HepG2 (cell line): ENCODE measurements around the gene ITPK1. TPM values are rescaled to one million over a fixed set of nuclear protein-coding genes. Genes with fewer than 3 reads are reported as not detected.
A peak's percentile ranks its signal among the peaks of the same experiment; 100 is the strongest.

Source experiments
- ATAC-seq: fragments of 200-7000 bp; cut with Tn5 transposase; 3 replicates; pipeline ENCODE4 v1.9.1; 2020; ENCODE audit warnings: mild to moderate bottlenecking, moderate library complexity
- BruUV-seq: library from RNA; stranded (reverse); fragments of 400-500 nt; replicated peaks from 2 replicates; lab custom pipeline; 2021; lab: Mats Ljungman, UMichigan
- CTCF ChIA-PET: fragments of 300-600 bp; formaldehyde crosslinking; extraction: SDS; loops from one replicate; lab custom pipeline; 2021; ENCODE audit warnings: low total read pairs, inconsistent platforms, low intra/inter-chr PET ratio; lab: Yijun Ruan, JAX
- POLR2A ChIA-PET: fragments of 350-600 bp; sonication (Branson Sonifier 250); formaldehyde crosslinking; loops from one replicate; lab custom pipeline; 2020; ENCODE audit warnings: antibody characterized with exemption, inconsistent platforms; lab: Yijun Ruan, JAX
- DNase-seq: peaks from one replicate; pipeline ENCODE4 v3.0.0-alpha.2; 2015; ENCODE audit warnings: low spot score
- FAIRE-seq: peaks from 3 replicates; lab custom pipeline; 2011; peaks lifted over from hg19 to GRCh38; lab: Jason Lieb, UNC
- H2AFZ ChIP-seq: one replicate; pipeline ENCODE4 v1.6.1; 2011; ENCODE audit warnings: low read length, inconsistent platforms
- H3K27ac ChIP-seq: fragments of 300-600 bp; 3 replicates; pipeline ENCODE4 v1.8.0; 2011; ENCODE audit warnings: mixed run types, mild to moderate bottlenecking, mixed read lengths, low read length, inconsistent platforms; ENCODE audit not compliant: insufficient read depth; ENCODE audit errors: extremely low read length
- H3K27me3 ChIP-seq, 2 experiments: fragments of 200-600 bp in 1 of 2; 2 replicates in 1 of 2; 3 replicates in 1 of 2; pipeline versions ENCODE4 v1.6.0 to v1.8.0; 2011; ENCODE audit warnings: low read length in 2 of 2, mild to moderate bottlenecking in 2 of 2, moderate library complexity in 2 of 2, inconsistent platforms in 1 of 2; ENCODE audit not compliant: insufficient read depth in 2 of 2, control insufficient read depth in 1 of 2
- H3K36me3 ChIP-seq, 2 experiments: fragments of 200-600 bp in 1 of 2; replicated peaks in 1 of 2; 2 replicates in 1 of 2; 3 replicates in 1 of 2; pipeline versions ENCODE4 v1.5.1 to v1.8.0; 2011; ENCODE audit warnings: low read length in 2 of 2, inconsistent platforms in 1 of 2; ENCODE audit not compliant: insufficient read depth in 2 of 2, control insufficient read depth in 1 of 2
- H3K4me1 ChIP-seq: 2 replicates; pipeline ENCODE4 v1.5.1; 2012; ENCODE audit warnings: low read length, inconsistent platforms; ENCODE audit not compliant: insufficient read depth
- H3K4me2 ChIP-seq: 2 replicates; pipeline ENCODE4 v1.6.0; 2011; ENCODE audit warnings: low read depth, low read length, inconsistent platforms
- H3K4me3 ChIP-seq, 3 experiments: fragments of 200-600 bp in 1 of 3; sonication (generic), shearing (Covaris generic) in 1 of 3; replicated peaks in 1 of 3; 2 replicates each; pipeline ENCODE4 v1.5.1; 2011 to 2016; ENCODE audit warnings: low read length in 3 of 3, inconsistent platforms in 2 of 3, low read depth in 2 of 3, mild to moderate bottlenecking in 2 of 3, control low read depth in 1 of 3, mixed read lengths in 1 of 3; ENCODE audit not compliant: insufficient read depth in 1 of 3
- H3K79me2 ChIP-seq: one replicate; pipeline ENCODE4 v1.6.1; 2011; ENCODE audit warnings: low read length, inconsistent platforms; ENCODE audit not compliant: insufficient read depth
- H3K9ac ChIP-seq: 2 replicates; pipeline ENCODE4 v1.6.0; 2011; ENCODE audit warnings: mild to moderate bottlenecking, low read depth, low read length, inconsistent platforms; ENCODE audit not compliant: insufficient read depth
- H3K9me3 ChIP-seq: 2 replicates; pipeline ENCODE4 v1.5.1; 2012; ENCODE audit warnings: mild to moderate bottlenecking, low read length
- H4K20me1 ChIP-seq: 2 replicates; pipeline ENCODE4 v1.6.0; 2011; ENCODE audit warnings: inconsistent platforms, mild to moderate bottlenecking, low read length, moderate library complexity; ENCODE audit not compliant: insufficient read depth
- AHDC1 ChIP-seq: sonication (generic); formaldehyde crosslinking; IDR thresholded peaks from 2 replicates; pipeline ENCODE4 v1.5.1; 2020; ENCODE audit warnings: mild to moderate bottlenecking, missing genetic modification reagents, borderline replicate concordance
- CEBPB ChIP-seq: IDR thresholded peaks from 2 replicates; pipeline ENCODE4 v1.6.1; 2011; ENCODE audit warnings: low read depth, low read length, improper control_type of control experiment, borderline replicate concordance
- CEBPG ChIP-seq: IDR thresholded peaks from 2 replicates; pipeline ENCODE4 v1.6.1; 2016
- ERF ChIP-seq: IDR thresholded peaks from 2 replicates; pipeline ENCODE4 v1.6.1; 2018; ENCODE audit warnings: missing biosample characterization, missing genetic modification reagents
- HNF4A ChIP-seq: sonication (generic); formaldehyde crosslinking; IDR thresholded peaks from 2 replicates; pipeline ENCODE4 v1.4.0; 2020; ENCODE audit warnings: missing genetic modification reagents
- JARID2 ChIP-seq: sonication (generic); formaldehyde crosslinking; IDR thresholded peaks from 2 replicates; pipeline ENCODE4 v1.8.1; 2023; ENCODE audit warnings: missing genetic modification reagents, inconsistent platforms; ENCODE audit not compliant: insufficient replicate concordance
- LCORL ChIP-seq, 2 experiments: fragments of 450-650 bp in 1 of 2; sonication (generic) in 1 of 2; formaldehyde crosslinking in 1 of 2; IDR thresholded peaks; 2 replicates each; pipeline versions ENCODE4 v1.5.0 to v1.6.1; 2017 to 2020; ENCODE audit warnings: antibody characterized with exemption in 1 of 2, missing genetic modification reagents in 1 of 2
- NR3C1 ChIP-seq: sonication (generic); formaldehyde crosslinking; IDR thresholded peaks from 2 replicates; pipeline ENCODE4 v1.4.0; 2020; ENCODE audit warnings: missing genetic modification reagents
- SOX6 ChIP-seq, 2 experiments: fragments of 450-650 bp in 1 of 2; sonication (generic) in 1 of 2; formaldehyde crosslinking in 1 of 2; IDR thresholded peaks; 2 replicates each; pipeline versions ENCODE4 v1.4.0 to v1.6.1; 2017 to 2020; ENCODE audit warnings: antibody characterized with exemption in 1 of 2, mild to moderate bottlenecking in 1 of 2, missing genetic modification reagents in 1 of 2
- ZBTB37 ChIP-seq: sonication (generic); formaldehyde crosslinking; IDR thresholded peaks from 2 replicates; pipeline ENCODE4 v1.4.0; 2020; ENCODE audit warnings: mild to moderate bottlenecking, missing genetic modification reagents
- ZNF687 ChIP-seq: sonication (generic); formaldehyde crosslinking; IDR thresholded peaks from 2 replicates; pipeline ENCODE4 v1.5.1; 2020; ENCODE audit warnings: mild to moderate bottlenecking, missing genetic modification reagents, moderate library complexity
- ZNF883 ChIP-seq: sonication (generic); formaldehyde crosslinking; IDR thresholded peaks from 2 replicates; pipeline ENCODE4 v1.5.1; 2020; ENCODE audit warnings: mild to moderate bottlenecking, missing genetic modification reagents; ENCODE audit errors: not compliant biosample characterization
- WGBS: methylation state at CpG from one replicate; pipeline ENCODE4 v1.1.6; 2017; ENCODE audit warnings: low lambda C conversion rate; 5-methylcytosine and 5-hydroxymethylcytosine counted together
- in situ Hi-C: cut with HindIII; loops from 2 replicates; pipeline ENCODE4 v1.10.0; 2017; ENCODE audit warnings: low pct_unique_long_range_greater_than_20kb; ENCODE audit not compliant: extremely low pct_ligation_motif_present
- intact Hi-C: fragments of 100-400 bp; cut with micrococcal nuclease; formaldehyde crosslinking; loops from one replicate; pipeline ENCODE4 v1.10.0; 2022; ENCODE audit not compliant: unreplicated experiment
- polyA plus RNA-seq, 8 experiments: library from polyadenylated mRNA; depleted of rRNA in 3 of 8; stranded (reverse) in 7 of 8; unstranded in 1 of 8; fragments of >200 nt; fragmentation: Illumina TruSeq in 4 of 8; extraction: Trizol in 4 of 8; gene quantifications; 2 replicates each; pipeline versions ENCODE4 v1.2.1 to v1.2.3, GENCODE V29; 2011 to 2016; ENCODE audit warnings: low read depth in 4 of 8, missing spikeins in 1 of 8, mixed read lengths in 1 of 8; ENCODE audit not compliant: insufficient read depth in 1 of 8
- total RNA-seq, 5 experiments: library from RNA; depleted of rRNA; stranded (reverse); fragments of >200 nt; fragmentation: Illumina TruSeq; extraction: Trizol; gene quantifications; 2 replicates each; pipeline ENCODE4 v1.2.3, GENCODE V29; 2016; ENCODE audit warnings: low read depth in 1 of 5

Gene ITPK1
- total and polyA plus RNA-seq, 2 of the 13 experiments (the other 11 are each of a cell fraction or from before 2014, with no cell fraction given), result 20.5 to 47.5 TPM

- Histone ChIP-seq H2AFZ (no peak overlapping the region), H3K4me2 (no peak overlapping the region), H3K36me3 (no peaks in the 10 kb centered on the region), H3K4me1 (peaks cover 55% of the 10 kb centered on the region), H3K9me3 (no peaks in the 10 kb centered on the region), H3K9ac (no peak overlapping the region), H3K27ac (no peak overlapping the region), H3K27me3 (no peaks in the 10 kb centered on the region), H3K79me2 (peaks cover 19% of the 10 kb centered on the region), H3K4me3 (no peak overlapping the region), H4K20me1 (peaks cover 12% of the 10 kb centered on the region; the same call in 1 of the 2 replicates)
- BruUV-seq, result no TSS peak
- WGBS, result 52% methylated on average over 5 of the region's 6 CpGs
- no peak for DNase-seq
- no peak for FAIRE-seq
- in situ Hi-C loops, result no loop called here
- intact Hi-C loops, result loop anchor here (5.0 kb wide), 1 partner anchor 801 kb away; no protein-coding TSS in a partner anchor
- ChIA-PET CTCF (no interaction called here), POLR2A (no interaction called here)
- ATAC-seq, result peak; percentile 69
- TF ChIP-seq CEBPG (CRISPR knock-in tag) (peak; percentile 49; the same call in 1 of the 2 replicates), JARID2 (CRISPR knock-in tag) (no peak), NR3C1 (no peak), LCORL (IDR thresholded peaks at IDR 0.05) (no peak), LCORL (CRISPR knock-in tag; IDR thresholded peaks at IDR 0.05) (peak; percentile 31; the same call in 1 of the 2 replicates), ERF (no peak), SOX6 (IDR thresholded peaks at IDR 0.05) (no peak), SOX6 (CRISPR knock-in tag; IDR thresholded peaks at IDR 0.05) (peak; percentile 30; the same call in 1 of the 2 replicates), ZNF883 (peak; percentile 24), ZBTB37 (CRISPR knock-in tag) (peak; percentile 71; the same call in 1 of the 2 replicates), CEBPB (peak; percentile 26; the same call in 1 of the 2 replicates), ZNF687 (CRISPR knock-in tag) (peak; percentile 26), AHDC1 (no peak), HNF4A (CRISPR knock-in tag) (peak; percentile 25; the same call in 1 of the 2 replicates)
Measured at GRCh38 chr14:93106541-93107156, 9.1 kb downstream of the ITPK1 start.
